Uterus (tissue), 4 donors: ENCODE results near the gene COL13A1. TPM values are rescaled to one million over a fixed set of nuclear protein-coding genes. Genes with fewer than 3 reads are reported as not detected.

Experiments used
- DNase-seq, 2 donors: peaks; one replicate each; pipeline ENCODE4 v3.0.0-alpha.2; 2019 to 2020
- H3K27ac ChIP-seq, 2 donors: fragments of 200-600 bp; sonication (generic); 1 replicate in 1 of 2; 2 replicates in 1 of 2; pipeline ENCODE4 v1.5.1; 2016 to 2018
- H3K27me3 ChIP-seq, 2 donors: fragments of 200-600 bp; sonication (generic); one replicate each; pipeline ENCODE4 v1.5.1; 2018 to 2019; ENCODE audit warnings: control low read depth in 1 of 2
- H3K36me3 ChIP-seq, 2 donors: fragments of 200-600 bp; sonication (generic); one replicate each; pipeline ENCODE4 v1.5.1; 2019; ENCODE audit warnings: control low read depth in 1 of 2
- H3K4me1 ChIP-seq, 2 donors: fragments of 200-600 bp; sonication (generic); one replicate each; pipeline ENCODE4 v1.5.1; 2018 to 2019; ENCODE audit warnings: control low read depth in 1 of 2
- H3K4me3 ChIP-seq, 2 donors: fragments of 200-600 bp; sonication (generic); 1 replicate in 1 of 2; 2 replicates in 1 of 2; pipeline ENCODE4 v1.5.1; 2018 to 2019; ENCODE audit warnings: mild to moderate bottlenecking in 1 of 2
- H3K9me3 ChIP-seq, 2 donors: fragments of 200-600 bp; sonication (generic); one replicate each; pipeline ENCODE4 v1.5.1; 2019; ENCODE audit warnings: control low read depth in 1 of 2
- CTCF ChIP-seq, 4 experiments: fragments of 200-600 bp in 2 of 4; fragments of 450-650 bp in 2 of 4; sonication (generic) in 2 of 4; IDR thresholded peaks; one replicate each; pipeline ENCODE4 v1.5.1; 2016 to 2019; ENCODE audit warnings: antibody characterized with exemption in 4 of 4, mild to moderate bottlenecking in 2 of 4, moderate library complexity in 1 of 4
- POLR2A ChIP-seq, 2 donors: fragments of 450-650 bp; IDR thresholded peaks; one replicate each; pipeline ENCODE4 v1.6.1; 2016; ENCODE audit warnings: antibody characterized with exemption in 2 of 2, mild to moderate bottlenecking in 1 of 2, moderate library complexity in 1 of 2
- intact Hi-C: fragments of 100-400 bp; cut with DNase I; formaldehyde crosslinking; loops from one replicate; pipeline ENCODE4 v1.15.1; 2023; ENCODE audit warnings: low total_unique reads
- total RNA-seq, 4 donors: library from RNA; depleted of rRNA in 3 of 4; stranded (reverse); fragments of >200 nt in 3 of 4; gene quantifications; one replicate each; pipeline versions ENCODE4 v1.1.0 to v1.2.4, GENCODE V29; 2014 to 2023
- donor health status: DM: yes; HTN: yes; CAD: no.

The COL13A1 gene
- total RNA-seq, 4 donors from 2014 or later: 2.1 to 13.9 (median 3.6) TPM; not detected in 1

DNA sequence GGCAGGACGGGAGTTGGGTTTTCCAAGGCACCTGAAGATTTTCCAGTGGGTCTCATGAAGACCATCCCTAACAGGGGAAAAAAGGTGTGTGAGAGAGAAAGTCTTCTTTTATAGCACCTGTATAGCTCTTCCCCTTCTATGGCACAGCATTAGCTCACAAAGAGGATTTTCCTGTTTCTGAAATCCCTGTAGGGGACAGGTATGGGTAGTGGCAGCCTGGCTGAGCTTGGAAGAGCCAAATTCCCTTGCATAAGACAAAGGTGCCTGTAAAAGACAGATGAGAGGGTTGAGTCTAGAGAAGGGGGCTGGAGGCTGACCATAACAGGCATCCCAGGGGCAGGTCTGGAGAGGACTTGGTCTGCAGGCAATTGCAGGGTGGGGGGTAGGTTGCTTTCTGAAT lies 63.7 kb downstream of the COL13A1 start:
- H3K4me1 ChIP-seq: no peaks in the 10 kb centered on the region
- no peak for DNase-seq
- intact Hi-C loops: no loop called here
- H3K9me3 ChIP-seq: no peaks in the 10 kb centered on the region
- no peaks in the 10 kb centered on the region for H3K36me3 ChIP-seq
- H3K27me3 ChIP-seq: no peaks in the 10 kb centered on the region
- TF ChIP-seq POLR2A (IDR thresholded peaks at IDR 0.05) (no peak), CTCF (IDR thresholded peaks at IDR 0.05) (no peak)
- H3K4me3 ChIP-seq: no peak overlapping the region
- no peak overlapping the region for H3K27ac ChIP-seq

GRCh38 chr10:69866246-69866687 lies 64.6 kb downstream of the COL13A1 start:
- intact Hi-C loops: no loop called here
- H3K27ac ChIP-seq: peak overlapping the region; percentile 48 to 64
- no peaks in the 10 kb centered on the region for H3K9me3 ChIP-seq

DNA sequence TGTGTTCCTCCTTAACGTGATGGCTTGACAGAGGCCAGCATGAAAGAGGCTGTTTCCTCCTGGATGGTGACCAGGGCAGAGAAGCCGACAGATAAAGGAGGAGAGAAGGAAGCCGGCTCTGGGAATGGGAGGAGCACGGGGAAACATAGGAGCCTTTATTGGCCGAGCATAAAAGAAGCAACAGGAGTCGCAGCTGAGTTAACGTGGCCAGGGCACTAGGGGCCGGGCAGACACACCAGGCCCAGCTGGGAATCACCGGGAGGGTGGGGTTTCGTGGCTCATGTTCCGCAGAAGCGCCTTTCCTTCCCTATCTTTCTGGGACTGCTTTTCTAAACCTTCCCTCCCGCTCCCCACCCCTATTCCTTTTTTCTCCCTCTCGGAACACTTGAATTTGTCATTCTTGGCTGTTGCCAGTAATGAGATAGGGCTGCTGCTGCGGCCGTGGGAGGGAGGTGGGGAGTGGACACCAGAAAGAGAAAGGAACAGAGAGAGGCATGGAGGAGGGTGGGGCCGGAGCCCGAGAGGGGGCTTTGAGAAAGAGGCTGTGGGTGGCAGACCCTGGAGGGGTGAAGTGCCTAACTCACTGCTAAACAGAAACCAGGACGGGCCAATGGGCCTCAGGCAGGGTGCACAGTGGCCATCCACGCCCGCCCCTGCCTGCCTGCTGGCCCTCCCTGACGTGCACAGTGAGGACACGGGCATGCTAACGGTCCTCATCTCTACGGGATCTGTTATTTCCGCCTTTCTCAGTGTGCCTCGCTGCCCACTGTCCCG lies 65.2 kb downstream of the COL13A1 start:
- H3K27ac ChIP-seq: peak overlapping the region; percentile 48 to 64
- H3K27me3 ChIP-seq: no peaks in the 10 kb centered on the region
- H3K36me3 ChIP-seq: no peaks in the 10 kb centered on the region
- no peak for TF ChIP-seq POLR2A (IDR thresholded peaks at IDR 0.05)
- TF ChIP-seq CTCF (IDR thresholded peaks at IDR 0.05): no peak
- no peaks in the 10 kb centered on the region for H3K9me3 ChIP-seq
- peak; percentile 47 to 58 for DNase-seq
- peak overlapping the region in 1 of 2 donors; percentile 30 for H3K4me3 ChIP-seq
- intact Hi-C loops: no loop called here
- H3K4me1 ChIP-seq: no peaks in the 10 kb centered on the region

More at GRCh38 chr10:69866246-69866687, 64.6 kb downstream of the COL13A1 start:
- Histone ChIP-seq H3K36me3 (no peaks in the 10 kb centered on the region), H3K4me3 (no peak overlapping the region), H3K4me1 (no peaks in the 10 kb centered on the region), H3K27me3 (no peaks in the 10 kb centered on the region)
- DNase-seq: no peak
- no peak for TF ChIP-seq POLR2A (IDR thresholded peaks at IDR 0.05)
- TF ChIP-seq CTCF (IDR thresholded peaks at IDR 0.05): no peak

DNA sequence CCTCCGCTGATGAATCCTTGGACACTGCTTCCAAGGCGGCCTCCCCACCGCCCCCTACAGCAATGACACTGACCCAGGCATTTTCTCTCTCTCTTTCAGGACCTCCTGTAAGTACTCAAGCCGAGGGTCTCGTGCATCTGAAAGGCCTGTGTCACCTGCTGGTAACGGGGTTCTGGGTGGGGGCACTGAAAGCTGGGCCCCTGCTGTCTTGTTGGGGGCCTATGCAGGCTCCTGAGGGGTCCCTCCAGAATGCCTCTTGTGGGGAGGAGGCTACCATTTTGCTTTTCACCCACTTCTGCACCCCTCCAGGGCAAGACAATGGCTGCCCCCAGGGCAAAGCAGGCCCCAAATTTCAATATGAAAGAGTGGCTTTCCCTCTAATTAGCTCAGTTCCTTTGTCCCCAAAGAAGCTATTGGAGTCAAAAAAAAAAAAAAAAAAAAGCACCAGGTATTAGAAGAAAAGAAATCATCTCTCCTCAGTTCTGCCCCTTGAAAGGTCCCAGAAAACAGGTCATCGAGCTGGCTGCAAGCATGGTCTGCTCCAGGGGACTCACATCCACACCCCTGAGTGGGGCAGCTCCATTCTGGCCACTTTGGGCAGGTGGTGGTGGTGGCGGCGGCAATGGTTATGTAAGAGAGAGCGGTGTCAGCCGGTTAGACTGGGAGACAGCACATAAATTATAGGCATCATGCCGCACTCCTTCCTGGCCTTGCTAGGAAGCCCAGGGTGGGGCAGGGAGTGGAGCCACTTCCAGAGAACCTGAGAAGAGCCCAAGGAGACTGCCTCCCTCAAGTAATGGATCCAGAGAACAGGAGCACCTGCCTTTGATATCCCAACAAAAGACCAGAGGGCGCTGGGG lies 66.2 kb downstream of the COL13A1 start:
- no peaks in the 10 kb centered on the region for H3K9me3 ChIP-seq
- DNase-seq: no peak
- H3K27me3 ChIP-seq: no peaks in the 10 kb centered on the region
- intact Hi-C loops: no loop called here
- H3K4me1 ChIP-seq: no peaks in the 10 kb centered on the region
- H3K36me3 ChIP-seq: no peaks in the 10 kb centered on the region
- TF ChIP-seq CTCF (IDR thresholded peaks at IDR 0.05): no peak
- TF ChIP-seq POLR2A (IDR thresholded peaks at IDR 0.05): no peak
- H3K4me3 ChIP-seq: no peak overlapping the region
- H3K27ac ChIP-seq: no peak overlapping the region

DNA sequence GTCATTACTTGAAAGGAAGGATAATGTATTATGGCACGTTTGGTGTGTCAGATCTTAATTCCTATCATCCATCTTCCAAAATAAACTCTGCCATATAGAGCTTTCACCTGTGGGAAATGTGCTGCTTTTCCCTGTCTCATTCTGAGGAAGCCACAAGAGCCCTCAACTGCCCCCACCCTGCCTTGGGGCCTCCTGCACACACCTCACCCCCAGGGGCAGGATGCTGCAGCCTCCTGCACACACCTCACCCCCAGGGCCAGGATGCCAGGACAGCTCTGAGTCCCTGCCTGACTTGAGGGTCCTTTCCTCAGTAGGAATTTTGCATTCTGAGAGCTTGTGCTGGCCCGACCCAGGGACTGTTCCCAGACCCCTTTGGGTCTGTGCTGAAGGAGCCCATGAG lies 67.1 kb downstream of the COL13A1 start:
- intact Hi-C loops: no loop called here
- H3K27me3 ChIP-seq: no peaks in the 10 kb centered on the region

More for the DNA sequence above, 67.1 kb downstream of the COL13A1 start:
- TF ChIP-seq POLR2A (IDR thresholded peaks at IDR 0.05) (no peak), CTCF (IDR thresholded peaks at IDR 0.05) (no peak)
- H3K4me3 ChIP-seq: no peak overlapping the region
- no peak overlapping the region for H3K27ac ChIP-seq
- no peak for DNase-seq
- H3K36me3 ChIP-seq: no peaks in the 10 kb centered on the region
- H3K4me1 ChIP-seq: no peaks in the 10 kb centered on the region
- H3K9me3 ChIP-seq: no peaks in the 10 kb centered on the region
